SK-N-SH (cell line): ENCODE data around the gene ATXN7. TPM values are rescaled to one million over a fixed set of nuclear protein-coding genes. Genes with fewer than 3 reads are reported as not detected.
A peak's percentile ranks its signal among the peaks of the same experiment; 100 is the strongest.

ENCODE experiments used
- CTCF ChIA-PET: fragments of 300-600, 350-600 bp; formaldehyde crosslinking; extraction: SDS; loops from one replicate; lab custom pipeline; 2021; lab: Yijun Ruan, JAX
- POLR2A ChIA-PET: fragments of 350-600 bp; sonication (Branson Sonifier 250); formaldehyde crosslinking; extraction: SDS; loops from one replicate; lab custom pipeline; 2020; ENCODE audit warnings: antibody characterized with exemption, inconsistent platforms; lab: Yijun Ruan, JAX
- DNase-seq: peaks from one replicate; pipeline ENCODE4 v3.0.0; 2012
- H2AFZ ChIP-seq: fragments of 200-600 bp; sonication (generic); 2 replicates; pipeline ENCODE4 v1.8.1; 2016; ENCODE audit warnings: antibody characterized with exemption, mild to moderate bottlenecking, low read depth
- H3F3A ChIP-seq: fragments of 200-600 bp; sonication (generic); replicated peaks from 2 replicates; pipeline ENCODE3; 2016; ENCODE audit warnings: antibody characterized with exemption, mild to moderate bottlenecking; ENCODE audit not compliant: insufficient read depth
- H3K27ac ChIP-seq, 2 experiments: fragments of 200-500 bp in 1 of 2; fragments of 200-600 bp in 1 of 2; sonication (Bioruptor generic) in 1 of 2; sonication (generic), shearing (Covaris generic) in 1 of 2; 2 replicates each; pipeline versions ENCODE4 v1.5.1 to v1.6.1; 2014 to 2016; ENCODE audit warnings: low read depth in 2 of 2, inconsistent platforms in 1 of 2, low read length in 1 of 2, mild to moderate bottlenecking in 1 of 2, mixed read lengths in 1 of 2
- H3K27me3 ChIP-seq: fragments of 200-600 bp; sonication (generic), shearing (Covaris generic); 2 replicates; pipeline ENCODE4 v1.6.1; 2016; ENCODE audit warnings: mixed run types; ENCODE audit not compliant: insufficient read depth
- H3K36me3 ChIP-seq, 2 experiments: fragments of 200-500 bp in 1 of 2; fragments of 200-600 bp in 1 of 2; sonication (Bioruptor generic) in 1 of 2; sonication (generic) in 1 of 2; replicated peaks in 1 of 2; 2 replicates each; pipeline versions ENCODE3 to v1.5.1; 2014 to 2016; ENCODE audit warnings: low read length in 1 of 2, mild to moderate bottlenecking in 1 of 2; ENCODE audit not compliant: insufficient read depth in 2 of 2, control insufficient read depth in 1 of 2
- H3K4me1 ChIP-seq, 2 experiments: fragments of 200-500 bp in 1 of 2; fragments of 200-600 bp in 1 of 2; sonication (Bioruptor generic) in 1 of 2; sonication (generic), shearing (Covaris generic) in 1 of 2; 2 replicates each; pipeline versions ENCODE4 v1.5.1 to v1.6.1; 2014 to 2016; ENCODE audit warnings: low read depth in 1 of 2, low read length in 1 of 2, mixed run types in 1 of 2; ENCODE audit not compliant: insufficient read depth in 2 of 2, control insufficient read depth in 1 of 2
- H3K4me2 ChIP-seq: fragments of 200-600 bp; sonication (generic), shearing (Covaris generic); 2 replicates; pipeline ENCODE4 v1.6.1; 2017; ENCODE audit warnings: mixed run types
- H3K4me3 ChIP-seq, 2 experiments: fragments of 200-500 bp in 1 of 2; fragments of 200-600 bp in 1 of 2; sonication (Bioruptor generic) in 1 of 2; sonication (generic), shearing (Covaris generic) in 1 of 2; 2 replicates each; pipeline versions ENCODE4 v1.5.1 to v1.8.1; 2014 to 2016; ENCODE audit warnings: low read depth in 2 of 2, inconsistent platforms in 1 of 2, low read length in 1 of 2, mild to moderate bottlenecking in 1 of 2, mixed read lengths in 1 of 2, moderate library complexity in 1 of 2
- H3K79me2 ChIP-seq: fragments of 200-600 bp; sonication (generic); 2 replicates; pipeline ENCODE4 v1.8.1; 2017; ENCODE audit warnings: mild to moderate bottlenecking; ENCODE audit not compliant: insufficient read depth
- H3K9ac ChIP-seq: fragments of 200-600 bp; sonication (generic); 2 replicates; pipeline ENCODE4 v1.6.1; 2017; ENCODE audit warnings: mixed run types
- H3K9me2 ChIP-seq: fragments of 200-600 bp; sonication (generic); 2 replicates; pipeline ENCODE4 v1.6.1; 2017; ENCODE audit warnings: mixed run types
- H3K9me3 ChIP-seq: fragments of 200-600 bp; sonication (generic); 2 replicates; pipeline ENCODE4 v1.6.1; 2017; ENCODE audit warnings: mixed run types, mild to moderate bottlenecking, moderate library complexity
- H4K20me1 ChIP-seq: fragments of 200-600 bp; sonication (generic); 2 replicates; pipeline ENCODE4 v1.6.1; 2017; ENCODE audit warnings: mild to moderate bottlenecking, mixed run types; ENCODE audit not compliant: insufficient read depth
- CHD2 ChIP-seq: fragments of 150-350 bp; IDR thresholded peaks from 2 replicates; pipeline ENCODE4 v1.6.1; 2018; ENCODE audit warnings: low read length; ENCODE audit not compliant: partially characterized antibody
- CTCF ChIP-seq: fragments of 200-600 bp; sonication (generic); IDR thresholded peaks from 2 replicates; pipeline ENCODE4 v1.6.1; 2017; ENCODE audit warnings: antibody characterized with exemption, mild to moderate bottlenecking, moderate library complexity
- ELF1 ChIP-seq: IDR thresholded peaks from 2 replicates; pipeline ENCODE4 v1.4.0; 2012
- EP300 ChIP-seq, 2 experiments: IDR thresholded peaks; 2 replicates each; pipeline versions ENCODE4 v1.4.0 to v1.6.1; 2012; ENCODE audit warnings: borderline replicate concordance in 1 of 2, low read depth in 1 of 2, low read length in 1 of 2
- FOXJ3 ChIP-seq: sonication (generic); formaldehyde crosslinking; IDR thresholded peaks from 2 replicates; pipeline ENCODE4 v1.5.1; 2020; ENCODE audit warnings: mild to moderate bottlenecking, missing genetic modification reagents
- GATA2 ChIP-seq: sonication (generic); formaldehyde crosslinking; IDR thresholded peaks from 2 replicates; pipeline ENCODE4 v1.5.0; 2020; ENCODE audit warnings: mild to moderate bottlenecking, missing genetic modification reagents
- IRF3 ChIP-seq: fragments of 150-350 bp; IDR thresholded peaks from 2 replicates; pipeline ENCODE4 v1.6.1; 2016; ENCODE audit warnings: mild to moderate bottlenecking, low read depth, low read length
- MEF2A ChIP-seq: IDR thresholded peaks from 2 replicates; pipeline ENCODE4 v1.4.0; 2012; ENCODE audit warnings: low read depth, borderline replicate concordance
- NFIC ChIP-seq: IDR thresholded peaks from 2 replicates; pipeline ENCODE4 v1.4.0; 2012; ENCODE audit warnings: borderline replicate concordance
- NRF1 ChIP-seq: IDR thresholded peaks from 2 replicates; pipeline ENCODE4 v1.6.1; 2012; ENCODE audit warnings: low read depth, mild to moderate bottlenecking, low read length
- RAD21 ChIP-seq: IDR thresholded peaks from 2 replicates; pipeline ENCODE4 v1.6.1; 2012; ENCODE audit warnings: mild to moderate bottlenecking, low read length
- RCOR1 ChIP-seq: fragments of 150-350 bp; IDR thresholded peaks from 2 replicates; pipeline ENCODE4 v1.6.1; 2017; ENCODE audit warnings: antibody characterized with exemption, low read length
- REST ChIP-seq: IDR thresholded peaks from 2 replicates; pipeline ENCODE4 v1.6.1; 2012; ENCODE audit warnings: mild to moderate bottlenecking, low read depth, low read length, moderate library complexity
- RFX5 ChIP-seq: IDR thresholded peaks from 2 replicates; pipeline ENCODE4 v1.6.1; 2012; ENCODE audit warnings: mild to moderate bottlenecking, improper control_type of control experiment, low read length
- TAF1 ChIP-seq: IDR thresholded peaks from 2 replicates; pipeline ENCODE4 v1.6.1; 2012; ENCODE audit warnings: low read depth, mild to moderate bottlenecking, low read length, moderate library complexity, borderline replicate concordance
- TCF12 ChIP-seq: IDR thresholded peaks from 2 replicates; pipeline ENCODE4 v1.4.0; 2012
- TEAD4 ChIP-seq: IDR thresholded peaks from 2 replicates; pipeline ENCODE4 v1.4.0; 2012; ENCODE audit warnings: mild to moderate bottlenecking, borderline replicate concordance; ENCODE audit not compliant: insufficient read depth
- USF1 ChIP-seq: IDR thresholded peaks from 2 replicates; pipeline ENCODE4 v1.4.0; 2012; ENCODE audit warnings: low read depth, borderline replicate concordance
- USF2 ChIP-seq: fragments of 150-350 bp; IDR thresholded peaks from 2 replicates; pipeline ENCODE4 v1.6.1; 2017; ENCODE audit warnings: antibody characterized with exemption, low read length, low read depth, borderline replicate concordance
- YY1 ChIP-seq: IDR thresholded peaks from 2 replicates; pipeline ENCODE4 v1.4.0; 2012; ENCODE audit warnings: low read depth, mild to moderate bottlenecking
- ZBTB33 ChIP-seq: IDR thresholded peaks from 2 replicates; pipeline ENCODE4 v1.4.0; 2012; ENCODE audit warnings: low read depth, borderline replicate concordance
- WGBS: methylation state at CpG from one replicate; pipeline ENCODE4 v1.1.6; 2017; ENCODE audit warnings: low lambda C conversion rate; 5-methylcytosine and 5-hydroxymethylcytosine counted together
- polyA plus RNA-seq, 3 experiments: library from polyadenylated mRNA; depleted of rRNA; stranded (reverse); fragments of >200 nt; gene quantifications; 2 replicates each; pipeline ENCODE4 v1.2.3, GENCODE V29; 2012

ATXN7 gene
- polyA plus RNA-seq, 1 of the 3 experiments (the other 2 are of a cell fraction), result 6.2 TPM

- Histone ChIP-seq H3K36me3 (peaks cover 30 to 36% of the 10 kb centered on the region in 2 experiments), H3F3A (peaks cover 20% of the 10 kb centered on the region), H3K9ac (peak within 1 kb of the TSS; percentile 96), H3K4me1 (peaks cover 5 to 25% of the 10 kb centered on the region in 2 experiments; a peak in 2 of 4 replicates), H3K79me2 (peaks cover 47% of the 10 kb centered on the region), H3K9me3 (no peaks in the 10 kb centered on the region), H3K4me3 (peak within 1 kb of the TSS; percentile 99), H3K4me2 (peak within 1 kb of the TSS; percentile 89), H3K27me3 (no peaks in the 10 kb centered on the region), H3K9me2 (no peaks in the 10 kb centered on the region), H2AFZ (peak within 1 kb of the TSS; percentile 93), H3K27ac (peak within 1 kb of the TSS; percentile 73 to 84), H4K20me1 (peaks cover 20% of the 10 kb centered on the region; the same call in 1 of the 2 replicates)
- ChIA-PET CTCF (interaction anchor here (0.6 to 4.4 kb wide), 60 partner anchors 10 to 1141 kb away, joined by 3 to 53 read pairs (median 4); partner anchors contain the start of genes PRICKLE2 and SCAANT1), POLR2A (interaction anchor here (0.6 kb wide), 1 partner anchor 1230 kb away, joined by 4 read pairs; no protein-coding TSS in a partner anchor)
- 6% methylated on average over 35 of the region's 59 CpGs for WGBS
- DNase-seq, result peak; percentile 92
- peak; percentile 56 for TF ChIP-seq USF1
- TF ChIP-seq YY1, result peak; percentile 72; the same call in 1 of the 2 replicates
- TF ChIP-seq USF2, result no peak
- TF ChIP-seq REST, result peak; percentile 48; the same call in 1 of the 2 replicates
- TF ChIP-seq ZBTB33, result no peak
- peak; percentile 50; the same call in 1 of the 2 replicates for TF ChIP-seq NRF1
- no peak for TF ChIP-seq RFX5
- TF ChIP-seq GATA2, result no peak
- TF ChIP-seq TEAD4, result no peak; the same call in 1 of the 2 replicates
- no peak for TF ChIP-seq RCOR1
- TF ChIP-seq NFIC, result peak; percentile 16; the same call in 1 of the 2 replicates
- peak; percentile 77 for TF ChIP-seq ELF1
- TF ChIP-seq MEF2A, result peak; percentile 51; the same call in 1 of the 2 replicates
- peak; percentile 81; the same call in 1 of the 2 replicates for TF ChIP-seq TAF1
- TF ChIP-seq FOXJ3, result peak; percentile 71
- peak in 1 of 2 experiments; percentile 31; a peak in 1 of 4 replicates for TF ChIP-seq EP300 (IDR thresholded peaks at IDR 0.05; ENCODE audit: borderline replicate concordance in 1 of 2, low read depth in 1 of 2, low read length in 1 of 2)
- TF ChIP-seq CHD2, result peak; percentile 54
- TF ChIP-seq TCF12, result peak; percentile 23; the same call in 1 of the 2 replicates
- TF ChIP-seq CTCF, result peak; percentile 95
- TF ChIP-seq IRF3, result no peak
- TF ChIP-seq RAD21, result peak; percentile 47
Measured at GRCh38 chr3:64023187-64023860, 159.7 kb downstream of the ATXN7 start, which contains the start of gene PSMD6. Gene PSMD6 (minus strand): TSS chr3:64023494. CDS start chr3:64023419, 75 bp downstream.
